HK-2 (cell line): Measurements from ENCODE around the gene PATZ1.
"Not testable (repeated sequence)": the region's sequence is repeated elsewhere in the genome, so short reads cannot be mapped to it uniquely, and the experiment has no call there.

ENCODE experiments used
- DNase-seq: peaks from one replicate; pipeline ENCODE4 v3.0.0-alpha.2; 2018; ENCODE audit not compliant: unreplicated experiment

PATZ1 gene, protein sequence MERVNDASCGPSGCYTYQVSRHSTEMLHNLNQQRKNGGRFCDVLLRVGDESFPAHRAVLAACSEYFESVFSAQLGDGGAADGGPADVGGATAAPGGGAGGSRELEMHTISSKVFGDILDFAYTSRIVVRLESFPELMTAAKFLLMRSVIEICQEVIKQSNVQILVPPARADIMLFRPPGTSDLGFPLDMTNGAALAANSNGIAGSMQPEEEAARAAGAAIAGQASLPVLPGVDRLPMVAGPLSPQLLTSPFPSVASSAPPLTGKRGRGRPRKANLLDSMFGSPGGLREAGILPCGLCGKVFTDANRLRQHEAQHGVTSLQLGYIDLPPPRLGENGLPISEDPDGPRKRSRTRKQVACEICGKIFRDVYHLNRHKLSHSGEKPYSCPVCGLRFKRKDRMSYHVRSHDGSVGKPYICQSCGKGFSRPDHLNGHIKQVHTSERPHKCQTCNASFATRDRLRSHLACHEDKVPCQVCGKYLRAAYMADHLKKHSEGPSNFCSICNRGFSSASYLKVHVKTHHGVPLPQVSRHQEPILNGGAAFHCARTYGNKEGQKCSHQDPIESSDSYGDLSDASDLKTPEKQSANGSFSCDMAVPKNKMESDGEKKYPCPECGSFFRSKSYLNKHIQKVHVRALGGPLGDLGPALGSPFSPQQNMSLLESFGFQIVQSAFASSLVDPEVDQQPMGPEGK

DNA sequence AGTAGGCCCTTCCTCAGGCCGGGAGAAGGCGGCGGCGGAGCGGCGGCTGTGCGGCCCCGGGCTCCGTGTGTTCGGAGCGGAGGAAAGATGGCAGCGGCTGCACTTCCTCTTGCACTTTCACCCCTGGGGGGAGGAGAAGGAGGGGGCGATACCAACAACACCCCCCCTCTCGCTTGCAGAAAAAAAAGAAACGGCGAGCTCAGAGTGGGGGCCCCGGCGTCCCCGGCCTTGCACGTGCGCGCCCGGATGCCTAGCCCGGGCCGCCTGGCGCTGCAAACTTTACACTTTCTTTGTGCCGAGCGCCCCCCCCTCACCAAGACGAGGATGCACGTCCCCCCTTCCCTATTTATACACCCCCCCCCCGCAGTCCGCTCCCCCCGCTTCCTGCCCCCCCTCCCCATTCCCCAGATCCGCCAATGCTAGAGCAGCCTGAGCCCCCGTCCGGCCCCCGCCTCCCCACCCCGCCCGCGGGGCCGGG is at the start of gene PATZ1:
Gene PATZ1, minus strand, starts transcription at position 92 of the 478 bp plus-strand sequence. CDS start 744 bp downstream, outside the sequence.
- peak; percentile 70 for DNase-seq

DNA sequence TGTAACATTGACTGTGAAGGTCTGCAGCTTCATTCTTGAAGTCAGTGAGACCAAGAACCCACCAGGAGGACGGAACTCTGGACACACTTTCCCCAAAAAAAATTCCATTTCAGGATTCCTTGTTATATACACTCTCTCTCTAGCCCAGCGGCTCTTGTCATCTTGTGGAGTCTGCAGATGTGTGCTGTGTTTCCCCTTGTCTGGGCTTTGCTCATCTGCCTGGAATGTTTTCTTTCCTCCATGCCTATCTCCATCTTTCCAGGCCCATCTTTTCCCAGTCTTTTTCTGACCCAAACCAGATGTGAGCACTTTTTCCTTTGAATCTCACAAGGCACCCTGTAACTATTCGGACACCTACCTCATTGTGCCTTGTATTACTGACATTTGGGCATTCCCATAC is 48.2 kb upstream of the PATZ1 start:
- no peak for DNase-seq

DNA sequence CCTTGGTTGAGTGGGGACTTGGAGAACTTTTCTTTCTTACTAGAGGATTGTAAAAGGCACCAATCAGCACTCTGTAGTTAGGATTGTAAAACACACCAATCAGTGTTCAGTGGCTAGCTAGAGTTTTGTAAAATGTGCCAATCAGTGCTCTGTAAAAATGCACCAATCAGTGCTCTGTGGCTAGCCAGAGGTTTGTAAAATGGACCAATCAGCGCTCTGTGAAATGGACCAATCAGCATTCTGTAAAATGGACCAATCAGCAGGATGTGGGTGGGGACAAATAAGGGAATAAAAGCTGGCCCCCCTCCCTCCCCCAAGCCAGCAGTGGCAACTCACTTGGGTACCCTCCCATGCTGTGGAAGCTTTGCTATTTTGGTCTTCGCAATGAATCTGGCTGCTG is 47.7 kb upstream of the PATZ1 start:
- DNase-seq = no peak

DNA sequence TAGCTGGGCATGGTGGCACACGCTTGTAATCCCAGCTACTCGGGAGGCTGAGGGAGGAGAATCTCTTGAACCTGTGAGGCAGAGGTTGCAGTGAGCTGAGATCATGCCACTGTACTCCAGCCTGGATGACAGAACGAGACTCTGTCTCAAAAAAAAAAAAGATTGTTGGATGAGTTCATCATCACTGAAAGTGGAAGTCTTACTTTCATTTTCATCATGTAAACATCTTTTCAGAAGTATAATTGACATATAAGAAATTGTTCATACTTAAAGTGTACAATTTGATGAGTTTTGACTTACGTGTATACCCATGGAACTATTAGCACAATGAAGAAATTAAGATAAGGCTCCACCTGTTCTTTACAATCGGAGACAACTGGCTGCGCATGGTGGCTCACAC is 32.5 kb upstream of the PATZ1 start:
- DNase-seq = not testable (repeated sequence)

DNA sequence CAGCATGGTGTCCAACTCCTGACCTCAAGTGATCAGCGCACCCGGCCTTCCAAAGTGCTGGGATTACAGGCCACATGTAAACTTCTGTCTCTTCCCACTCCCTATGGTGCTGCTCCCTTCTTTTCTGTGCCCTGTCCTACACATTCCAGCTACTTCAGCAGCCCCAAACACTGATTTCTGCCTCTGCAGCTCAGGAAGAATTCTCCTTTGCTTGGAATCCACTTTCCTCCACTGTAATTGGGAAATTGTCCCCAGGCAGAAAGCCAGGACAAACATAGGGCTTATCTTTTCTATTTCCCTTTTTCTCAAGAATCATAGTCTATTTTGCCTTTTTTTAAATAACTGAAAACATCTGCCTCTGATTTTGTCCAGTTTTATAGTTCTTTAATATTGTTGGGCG is 32.0 kb upstream of the PATZ1 start:
- no peak for DNase-seq

DNA sequence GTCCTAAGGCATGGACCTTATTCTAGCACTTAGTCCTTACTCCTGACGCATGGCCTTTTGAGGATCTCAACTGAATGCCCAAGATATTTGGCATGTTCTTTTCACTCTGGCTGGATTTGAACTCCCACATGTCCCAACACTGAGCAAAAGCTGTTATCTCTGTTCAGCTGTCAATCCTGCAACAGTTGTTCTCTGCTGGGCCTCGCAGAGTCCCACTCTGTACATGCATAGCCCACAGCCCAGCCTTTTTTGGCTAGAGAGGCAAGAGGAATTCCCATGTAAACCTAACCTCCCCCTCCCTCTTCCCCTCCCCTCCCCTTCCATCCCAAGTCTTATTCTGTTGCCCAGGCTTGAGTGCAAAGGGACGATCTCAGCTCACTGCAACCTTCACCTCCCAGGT is 31.5 kb upstream of the PATZ1 start:
- no peak for DNase-seq

DNA sequence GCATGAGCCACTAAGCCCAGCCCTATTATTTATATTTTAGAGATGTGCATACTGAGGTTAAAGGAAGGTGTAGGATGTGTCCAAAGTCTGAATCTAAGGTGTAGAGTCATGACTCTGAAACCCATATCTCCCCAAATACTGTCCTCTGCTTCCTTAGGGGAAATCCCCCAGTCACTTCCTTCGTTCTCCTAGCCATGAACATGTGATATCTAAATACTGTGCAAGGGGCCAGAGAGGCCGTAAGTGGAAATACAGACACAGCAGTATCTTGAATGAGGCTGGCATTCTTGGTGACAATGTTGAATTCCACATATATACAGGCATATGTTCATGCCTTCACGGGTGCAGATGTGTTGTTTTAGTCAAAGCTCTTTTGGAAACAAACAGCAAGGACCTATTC is 21.3 kb upstream of the PATZ1 start:
- DNase-seq = no peak

DNA sequence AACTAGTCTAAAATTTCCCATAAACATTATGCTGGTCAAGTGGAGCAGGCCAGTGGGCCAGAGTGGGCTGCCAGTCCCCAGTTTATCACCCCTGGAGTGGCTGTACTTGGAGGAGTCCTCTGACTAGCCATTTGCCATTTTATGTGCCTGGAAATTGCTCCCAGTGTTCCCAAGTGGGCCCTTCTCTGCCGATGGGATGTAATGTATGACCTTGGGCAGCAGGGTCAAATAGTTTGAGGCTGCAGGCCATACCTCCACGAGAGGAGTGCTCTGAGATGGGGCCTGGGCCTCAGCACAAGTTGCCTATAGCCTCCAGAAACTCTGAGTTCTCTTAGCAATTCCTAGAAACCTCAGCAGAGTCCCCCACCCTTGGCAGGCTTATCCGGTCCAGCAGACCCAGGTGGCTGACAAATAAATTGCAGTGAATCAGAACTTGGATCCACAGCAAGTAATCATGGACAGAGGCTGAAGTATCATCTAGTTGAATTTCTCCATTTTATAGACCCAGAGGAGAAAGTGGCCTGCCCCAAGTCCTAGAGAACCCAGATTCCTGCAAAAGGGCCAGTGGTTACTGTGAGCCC is 17.8 kb upstream of the PATZ1 start:
- no peak for DNase-seq

DNA sequence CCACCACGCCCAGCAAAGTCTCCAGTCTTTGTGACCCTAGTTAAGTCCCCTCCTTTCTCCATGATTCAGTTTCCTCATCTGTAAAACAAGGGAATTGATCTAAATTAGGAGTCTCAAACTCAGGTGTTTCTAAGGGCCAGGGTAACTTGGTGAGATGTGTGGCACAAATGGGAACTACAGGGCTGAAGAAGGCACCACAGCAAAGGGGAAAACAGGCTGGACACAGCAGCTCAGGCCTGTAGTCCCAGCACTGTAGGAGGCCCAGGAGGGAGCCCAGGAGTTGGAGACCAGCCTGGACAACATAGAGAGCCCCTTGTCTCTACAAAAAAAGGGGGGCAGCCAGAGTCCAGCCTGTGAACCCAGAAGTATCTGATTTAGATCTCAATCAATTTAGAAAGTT is 15.6 kb upstream of the PATZ1 start:
- no peak for DNase-seq

DNA sequence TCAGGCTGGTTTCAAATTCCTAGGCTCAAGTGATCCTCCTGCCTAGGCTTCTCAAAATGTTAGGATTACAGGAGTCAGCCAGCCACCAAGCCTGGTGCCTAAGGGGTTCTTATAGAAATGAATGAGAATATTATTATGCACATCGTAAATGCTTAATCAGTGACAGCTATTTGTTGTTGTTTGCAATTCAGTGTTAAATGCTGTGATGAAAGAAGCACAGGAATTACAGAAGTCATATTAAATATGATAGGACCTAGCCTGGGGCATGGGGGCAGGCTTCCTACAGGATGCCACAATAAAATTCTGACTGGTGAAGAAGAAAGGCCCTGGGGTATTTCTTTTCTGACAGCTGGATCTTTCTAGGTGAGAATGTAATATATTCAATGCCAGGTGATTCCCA is 13.9 kb upstream of the PATZ1 start:
- no peak for DNase-seq

DNA sequence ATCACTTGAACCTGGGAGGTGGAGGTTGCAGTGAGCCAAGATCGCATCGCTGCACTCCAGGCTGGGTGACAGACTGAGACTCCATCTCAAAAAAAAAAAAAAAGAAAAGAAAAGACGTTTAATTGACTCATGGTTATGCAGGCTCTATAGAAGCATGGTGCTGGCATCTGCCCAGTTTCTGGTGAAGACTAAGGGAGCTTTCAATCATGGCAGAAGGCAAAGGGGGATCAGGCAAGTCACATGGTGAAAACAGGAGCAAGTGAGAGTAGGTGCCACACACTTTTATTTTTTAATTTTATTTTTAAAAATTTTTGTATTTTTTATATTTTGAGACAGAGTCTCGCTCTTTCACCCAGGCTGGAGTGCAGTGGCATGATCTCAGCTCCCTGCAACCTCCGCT is 8.4 kb upstream of the PATZ1 start:
- no peak for DNase-seq

DNA sequence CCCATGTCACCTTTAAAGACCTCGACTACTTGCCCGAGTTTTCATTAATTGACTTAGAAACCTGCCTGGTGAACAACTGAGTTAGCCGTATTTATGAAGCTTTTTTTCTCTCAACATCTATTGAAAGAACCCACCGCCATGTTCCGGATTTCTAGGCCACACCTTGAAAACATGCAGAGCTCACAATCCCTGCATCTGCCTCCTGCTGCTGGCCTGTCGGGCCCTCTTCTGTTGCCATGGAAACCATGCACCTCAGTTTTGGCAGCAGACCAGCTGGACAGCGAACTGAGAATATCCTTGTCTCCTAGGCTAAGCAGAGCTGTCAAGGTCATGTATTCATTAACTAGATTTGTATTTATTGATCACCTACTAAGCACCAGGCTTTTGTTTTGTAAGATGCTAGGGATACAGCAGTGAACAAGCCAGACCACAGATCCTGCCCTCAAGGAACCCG is 4.3 kb upstream of the PATZ1 start:
- DNase-seq = no peak

DNA sequence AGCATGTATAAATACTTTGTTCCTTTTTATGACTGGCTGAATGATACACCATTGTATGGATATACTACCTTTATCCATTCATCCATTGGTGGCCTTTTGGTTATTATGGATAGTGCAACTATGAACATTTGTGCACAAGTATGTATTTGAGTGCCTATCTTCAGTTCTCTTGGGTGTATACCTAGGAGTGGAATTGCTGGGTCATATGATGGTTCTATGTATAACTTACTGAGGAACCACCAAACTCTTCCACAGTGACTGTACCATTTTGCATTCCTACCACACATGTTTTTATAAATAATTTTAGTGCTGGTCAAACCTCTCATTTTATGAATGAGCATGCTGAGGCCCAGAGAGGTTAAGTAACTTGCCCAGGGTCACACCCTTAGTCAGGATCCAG is 3.8 kb upstream of the PATZ1 start:
- no peak for DNase-seq

DNA sequence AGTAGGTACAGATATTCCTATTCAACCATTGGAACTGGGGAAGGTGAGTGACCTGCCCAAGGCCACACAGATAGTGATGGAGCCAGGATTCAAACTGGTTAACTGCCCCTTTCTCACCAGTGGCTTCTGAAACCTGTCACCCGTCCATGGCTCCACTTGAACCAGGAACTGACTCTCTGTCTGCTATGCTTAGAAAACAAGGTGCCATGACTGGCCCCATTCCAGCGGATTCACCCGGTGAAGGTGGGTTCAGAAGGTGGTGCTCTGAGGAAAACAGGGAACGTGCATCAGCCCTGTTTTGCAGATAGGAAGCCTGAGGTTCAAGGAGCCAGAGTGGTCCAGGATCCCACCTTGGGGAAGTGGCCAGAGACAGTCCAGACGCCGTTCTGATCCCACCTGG is 2.6 kb upstream of the PATZ1 start:
- no peak for DNase-seq

DNA sequence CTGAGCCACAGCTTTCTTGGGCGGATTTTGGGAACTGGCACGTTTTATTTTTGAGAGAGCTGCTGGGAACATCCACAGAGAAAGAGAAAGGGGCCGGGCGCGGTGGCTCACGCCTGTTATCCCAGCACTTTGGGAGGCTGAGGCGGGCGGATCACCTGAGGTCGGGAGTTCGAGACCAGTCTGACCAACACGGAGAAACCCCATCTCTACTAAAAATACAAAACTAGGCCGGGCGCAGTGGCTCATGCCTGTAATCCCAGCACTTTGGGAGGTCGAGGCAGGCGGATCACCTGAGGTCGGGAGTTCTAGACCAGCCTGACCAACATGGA is 1.8 kb upstream of the PATZ1 start:
- not testable (repeated sequence) for DNase-seq

DNA sequence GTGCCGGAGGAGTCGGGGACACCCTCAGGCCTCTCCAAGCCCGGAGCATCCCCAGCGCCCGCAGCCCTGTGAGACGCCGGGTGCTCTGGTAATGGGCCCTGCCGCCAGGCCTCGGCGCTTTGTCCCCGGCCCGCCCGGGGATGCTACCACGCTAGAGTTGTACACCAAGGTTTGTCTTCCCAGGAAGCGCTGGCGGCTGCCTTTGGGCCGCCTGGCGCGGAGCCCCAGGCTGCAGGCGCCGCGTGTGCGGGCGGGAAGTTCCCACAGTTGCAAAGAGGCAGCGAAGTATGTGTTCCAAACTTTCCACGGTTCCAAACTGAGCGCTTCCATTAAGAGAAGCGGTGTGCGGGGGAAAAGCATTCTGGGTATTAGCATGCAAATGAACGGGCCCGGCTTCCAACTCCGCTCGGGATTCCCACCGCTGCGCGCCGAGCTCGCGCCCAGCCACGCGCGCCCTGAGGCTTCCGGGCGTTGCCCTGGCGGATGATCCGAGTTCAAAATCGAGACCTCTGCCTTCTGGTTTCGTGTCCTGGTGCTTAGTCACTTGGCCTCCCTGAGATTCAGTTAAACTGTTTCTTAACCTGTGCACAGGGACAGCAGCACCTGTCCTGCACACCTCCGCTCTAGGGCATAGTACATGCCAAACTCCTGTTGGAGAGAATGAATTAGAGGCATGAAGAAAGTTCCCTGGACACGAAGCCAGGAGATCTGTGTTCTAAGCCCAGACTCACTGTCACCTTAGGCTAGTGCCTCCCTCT is 1.3 kb upstream of the PATZ1 start:
- DNase-seq = peak; percentile 72

DNA sequence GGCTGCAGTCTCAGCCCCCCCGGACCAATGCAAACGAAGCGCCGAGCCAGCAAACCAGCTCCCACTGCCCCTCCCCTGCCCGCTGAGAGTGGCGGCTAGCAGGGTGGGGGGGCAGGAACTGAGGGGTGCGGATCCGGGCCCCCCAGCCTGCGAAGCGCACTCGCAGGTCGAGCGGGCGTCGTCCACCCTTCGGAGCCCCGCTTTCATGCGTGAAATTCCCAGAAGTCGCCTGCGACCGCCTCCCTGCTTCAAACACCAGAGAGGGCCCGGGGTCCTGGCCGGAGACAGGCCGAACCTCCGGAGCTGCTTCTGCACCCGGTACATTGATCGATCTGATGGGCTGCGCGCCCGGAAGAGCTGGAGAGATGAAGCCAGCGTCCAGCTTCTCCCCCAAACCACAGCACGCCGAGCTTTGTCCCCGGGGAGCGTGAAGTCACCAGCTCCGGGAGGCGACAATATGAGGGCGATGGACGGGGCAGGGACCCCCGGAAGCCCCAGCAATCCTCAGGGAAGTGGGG is 646 bp upstream of the PATZ1 start:
- DNase-seq = peak; percentile 61

DNA sequence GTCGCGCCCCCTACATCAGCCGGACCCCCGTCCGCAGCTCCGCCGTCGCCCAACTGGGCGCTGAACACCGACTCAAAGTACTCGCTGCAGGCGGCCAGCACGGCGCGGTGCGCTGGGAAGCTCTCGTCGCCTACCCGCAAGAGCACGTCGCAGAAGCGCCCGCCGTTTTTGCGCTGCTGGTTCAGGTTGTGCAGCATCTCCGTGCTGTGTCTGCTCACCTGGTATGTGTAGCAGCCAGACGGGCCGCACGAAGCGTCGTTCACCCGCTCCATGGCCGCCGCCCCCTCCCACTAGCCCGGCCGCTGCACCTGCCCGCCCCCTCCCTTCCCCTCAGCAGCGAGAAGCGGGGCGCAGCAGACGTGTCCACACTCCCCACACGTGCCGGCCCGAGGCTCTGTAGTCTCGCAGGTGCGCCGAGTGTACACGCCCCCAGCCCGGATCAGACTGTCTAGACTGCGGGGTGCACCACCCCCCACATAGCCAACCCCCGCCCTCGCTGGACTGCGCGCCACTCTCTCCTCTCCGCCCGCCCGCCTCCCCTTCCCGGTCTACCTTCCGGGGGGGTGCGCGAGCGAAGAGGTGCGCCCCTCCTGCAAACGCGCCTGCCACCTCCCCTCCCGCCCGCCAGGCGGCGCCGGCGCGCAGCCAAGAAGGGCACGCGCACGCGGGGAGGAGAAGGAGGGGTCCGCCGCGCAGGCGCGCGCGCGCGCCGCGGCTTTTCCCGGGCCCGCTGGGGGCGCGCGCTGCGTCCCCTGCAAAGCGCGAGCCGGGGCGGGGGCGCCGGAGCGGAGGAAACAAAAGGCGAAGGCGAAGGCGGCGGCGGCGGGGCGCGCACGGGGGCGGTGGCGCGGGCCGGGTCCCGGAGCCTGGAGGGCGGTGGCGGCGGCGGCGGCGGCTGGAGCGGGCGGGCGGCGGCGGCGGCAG is 553 bp downstream of the PATZ1 start:
- DNase-seq = peak; percentile 71

DNA sequence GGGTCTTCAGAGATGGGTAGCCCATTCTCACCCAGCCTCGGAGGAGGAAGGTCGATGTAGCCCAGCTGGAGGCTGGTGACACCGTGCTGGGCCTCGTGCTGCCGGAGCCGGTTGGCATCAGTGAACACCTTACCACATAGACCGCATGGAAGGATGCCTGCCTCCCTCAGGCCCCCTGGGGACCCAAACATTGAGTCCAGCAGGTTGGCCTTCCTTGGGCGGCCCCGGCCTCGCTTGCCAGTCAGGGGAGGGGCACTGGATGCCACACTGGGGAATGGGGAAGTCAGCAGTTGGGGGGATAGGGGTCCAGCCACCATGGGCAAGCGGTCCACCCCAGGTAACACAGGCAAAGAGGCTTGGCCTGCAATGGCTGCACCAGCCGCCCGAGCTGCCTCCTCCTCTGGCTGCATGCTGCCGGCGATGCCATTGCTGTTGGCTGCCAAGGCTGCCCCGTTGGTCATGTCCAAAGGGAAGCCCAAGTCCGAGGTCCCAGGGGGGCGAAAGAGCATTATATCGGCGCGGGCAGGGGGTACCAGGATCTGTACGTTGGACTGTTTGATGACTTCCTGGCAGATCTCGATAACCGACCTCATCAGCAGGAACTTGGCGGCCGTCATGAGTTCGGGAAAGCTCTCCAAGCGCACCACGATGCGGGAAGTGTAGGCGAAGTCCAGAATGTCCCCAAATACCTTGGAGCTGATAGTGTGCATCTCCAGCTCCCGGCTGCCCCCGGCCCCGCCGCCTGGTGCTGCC is 1.4 kb downstream of the PATZ1 start:
- no peak for DNase-seq

DNA sequence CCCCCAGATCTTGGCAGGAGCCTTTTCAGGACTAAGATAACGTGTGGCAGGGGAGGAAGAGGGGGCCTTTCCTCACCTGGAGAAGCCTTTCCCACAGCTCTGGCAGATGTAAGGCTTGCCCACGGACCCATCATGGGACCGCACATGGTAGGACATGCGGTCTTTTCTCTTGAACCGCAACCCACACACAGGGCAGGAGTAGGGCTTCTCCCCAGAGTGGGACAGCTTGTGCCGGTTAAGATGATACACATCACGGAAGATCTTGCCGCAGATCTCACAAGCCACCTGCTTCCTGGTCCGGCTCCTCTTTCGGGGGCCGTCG is 1.9 kb downstream of the PATZ1 start:
- DNase-seq = no peak
